Omental fat pad (tissue), 4 donors: ENCODE measurements around the gene THNSL1. TPM values are rescaled to one million over a fixed set of nuclear protein-coding genes. Genes with fewer than 3 reads are reported as not detected.
A peak's percentile ranks its signal among the peaks of the same experiment; 100 is the strongest.

Experiments
- ATAC-seq: fragments of 150-250 bp; one replicate; pipeline ENCODE4 v1.9.1; 2016; ENCODE audit warnings: mild to moderate bottlenecking, moderate library complexity; ENCODE audit not compliant: low FRiP score
- DNase-seq: peaks from one replicate; pipeline ENCODE4 v3.0.0-alpha.2; 2019; ENCODE audit warnings: low spot score
- CTCF ChIP-seq, 3 donors: fragments of 450-650 bp; IDR thresholded peaks; one replicate each; pipeline ENCODE4 v1.5.1; 2016 to 2017; ENCODE audit warnings: antibody characterized with exemption in 3 of 3, mild to moderate bottlenecking in 3 of 3, moderate library complexity in 2 of 3
- total RNA-seq, 4 donors: library from RNA; depleted of rRNA; stranded (reverse); fragments of >200 nt; gene quantifications; one replicate each; pipeline ENCODE4 v1.1.0, GENCODE V29; 2016

Gene THNSL1
- total RNA-seq, 4 donors from 2014 or later, result 0.88 to 2.2 (median 1.4) TPM

DNA sequence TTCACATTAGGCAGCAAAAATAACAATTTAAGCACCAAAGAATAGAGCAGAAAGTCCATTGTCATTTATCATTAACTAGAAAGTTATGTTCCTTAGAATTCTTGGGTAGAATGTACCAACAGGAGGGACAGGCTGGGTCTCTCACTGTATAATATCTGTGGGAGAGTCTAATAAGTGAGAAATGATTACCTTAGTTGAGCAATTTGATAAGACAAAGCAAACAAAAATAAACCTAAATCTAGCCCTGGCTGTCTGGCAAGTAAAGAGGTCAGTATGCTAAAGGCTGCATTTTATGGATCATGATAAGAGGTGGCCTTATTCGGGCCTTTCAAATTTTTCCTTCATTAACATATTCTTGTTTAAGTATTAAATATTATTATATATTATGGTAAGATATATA lies 35.6 kb downstream of the THNSL1 start:
- TF ChIP-seq CTCF (IDR thresholded peaks at IDR 0.05), result no peak

GRCh38 chr10:25056726-25057125 lies 40.3 kb downstream of the THNSL1 start:
- DNase-seq, result no peak
- ATAC-seq, result no peak
- no peak for TF ChIP-seq CTCF (IDR thresholded peaks at IDR 0.05)

More for the DNA sequence above, 35.6 kb downstream of the THNSL1 start:
- no peak for ATAC-seq
- no peak for DNase-seq

DNA sequence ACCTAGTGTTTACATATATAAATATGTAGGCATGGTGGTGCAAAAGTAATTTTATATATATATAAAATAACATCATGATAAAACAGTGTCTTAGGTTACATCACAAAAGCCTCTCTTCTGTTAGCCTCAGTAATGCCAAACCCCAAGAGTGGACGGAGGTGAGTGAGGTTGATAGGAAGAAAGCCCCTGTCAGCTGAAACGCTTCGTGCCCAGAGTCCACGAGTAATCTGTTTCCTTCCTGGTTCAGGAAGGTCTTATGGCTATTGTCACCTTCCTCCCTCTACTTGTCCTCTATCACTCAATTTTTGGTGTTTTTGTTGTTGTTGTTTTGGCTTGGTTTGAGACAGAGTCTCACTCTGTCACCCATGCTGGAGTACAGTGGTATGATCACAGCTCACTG lies 41.5 kb downstream of the THNSL1 start:
- no peak for TF ChIP-seq CTCF (IDR thresholded peaks at IDR 0.05)
- ATAC-seq (no peak), DNase-seq (no peak)

- no peak for TF ChIP-seq CTCF (IDR thresholded peaks at IDR 0.05)
- DNase-seq (peak; percentile 57), ATAC-seq (peak; percentile 77)
Measured at GRCh38 chr10:25059990-25060389, 43.6 kb downstream of the THNSL1 start.

DNA sequence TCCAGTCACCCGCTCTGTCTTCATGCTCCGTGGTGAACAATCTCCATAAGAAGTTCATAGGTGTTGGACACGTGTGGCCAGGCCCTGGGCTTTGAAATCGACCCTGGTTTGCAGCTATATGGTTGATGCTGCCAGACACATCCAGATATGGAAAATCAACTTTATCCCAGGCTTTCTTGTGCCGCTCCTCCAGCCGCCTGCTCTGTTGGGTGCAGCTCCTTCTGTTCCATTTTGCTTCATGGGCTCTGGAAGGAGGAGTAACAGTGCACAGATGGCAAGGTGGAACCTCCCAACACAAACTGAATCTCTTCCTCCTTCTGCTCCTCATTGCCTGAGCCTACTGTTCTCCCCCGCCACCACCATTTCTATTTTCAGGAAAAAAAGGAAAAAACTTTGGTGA lies 44.7 kb downstream of the THNSL1 start:
- no peak for TF ChIP-seq CTCF (IDR thresholded peaks at IDR 0.05)
- ATAC-seq, result no peak

GRCh38 chr10:25061711-25062449 lies 45.5 kb downstream of the THNSL1 start:
- DNase-seq, result no peak
- TF ChIP-seq CTCF (IDR thresholded peaks at IDR 0.05), result no peak
- peak; percentile 24 for ATAC-seq

More for the DNA sequence above, 44.7 kb downstream of the THNSL1 start:
- no peak for DNase-seq

DNA sequence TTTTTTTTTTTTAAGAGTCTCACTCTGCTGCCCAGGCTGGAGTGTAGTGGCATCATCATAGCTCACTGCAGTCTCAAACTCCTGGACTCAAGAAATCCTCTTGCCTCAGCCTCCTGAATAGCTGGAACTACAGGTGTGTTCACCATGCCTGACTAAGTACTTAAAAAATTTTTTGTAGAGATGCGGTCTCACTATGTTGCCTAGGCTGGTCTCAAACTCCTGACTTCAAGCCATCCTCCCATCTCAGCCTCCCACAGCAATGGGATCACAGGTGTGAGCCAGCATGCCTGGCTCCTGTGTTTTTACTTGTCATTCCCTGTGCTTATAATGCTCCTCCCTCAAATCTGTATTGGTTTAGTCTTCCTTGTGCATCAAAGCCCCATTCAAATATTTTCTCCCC lies 46.7 kb downstream of the THNSL1 start:
- no peak for TF ChIP-seq CTCF (IDR thresholded peaks at IDR 0.05)
- DNase-seq (no peak), ATAC-seq (no peak)
